ENCODE measurements around the gene HJV. TPM values are rescaled to one million over a fixed set of nuclear protein-coding genes. Genes with fewer than 3 reads are reported as not detected.

HJV gene
- total RNA-seq, 4 donors from 2014 or later: not detected

DNA sequence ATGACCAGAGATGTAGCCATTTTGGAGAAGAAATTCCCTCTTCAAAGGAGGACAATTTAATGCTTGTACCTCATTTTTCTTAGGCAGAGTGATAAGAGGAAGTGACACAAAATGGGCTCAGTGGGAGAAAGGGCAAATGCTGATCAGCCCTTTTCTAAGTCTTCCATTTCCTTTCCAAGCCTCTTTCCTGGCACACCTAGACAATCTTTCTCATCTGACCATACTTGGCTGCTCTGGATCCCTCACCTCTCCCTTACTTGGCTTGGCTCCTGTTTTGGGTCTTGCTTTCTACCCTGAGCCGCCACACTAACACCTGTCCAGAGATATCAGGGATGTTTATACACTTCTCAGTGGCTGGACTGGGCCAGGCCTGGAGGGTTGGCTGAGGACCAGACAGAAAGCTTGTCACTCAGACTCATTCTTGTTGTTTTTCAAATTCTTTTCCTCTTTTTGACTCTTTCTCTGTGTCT is 38.3 kb downstream of the HJV start:
- no peak for DNase-seq (ENCODE audit: extremely low spot score)
- intact Hi-C loops (cut with DNase I): loop anchor here (2.0 kb wide), 1 partner anchor 16 kb away; no protein-coding TSS in a partner anchor
- TF ChIP-seq POLR2A (IDR thresholded peaks at IDR 0.05; ENCODE audit: low read depth) (no peak), EP300 (IDR thresholded peaks at IDR 0.05) (no peak), POLR2AphosphoS5 (IDR thresholded peaks at IDR 0.05) (peak in 1 of 2 donors; percentile 82), CTCF (IDR thresholded peaks at IDR 0.05) (no peak)

DNA sequence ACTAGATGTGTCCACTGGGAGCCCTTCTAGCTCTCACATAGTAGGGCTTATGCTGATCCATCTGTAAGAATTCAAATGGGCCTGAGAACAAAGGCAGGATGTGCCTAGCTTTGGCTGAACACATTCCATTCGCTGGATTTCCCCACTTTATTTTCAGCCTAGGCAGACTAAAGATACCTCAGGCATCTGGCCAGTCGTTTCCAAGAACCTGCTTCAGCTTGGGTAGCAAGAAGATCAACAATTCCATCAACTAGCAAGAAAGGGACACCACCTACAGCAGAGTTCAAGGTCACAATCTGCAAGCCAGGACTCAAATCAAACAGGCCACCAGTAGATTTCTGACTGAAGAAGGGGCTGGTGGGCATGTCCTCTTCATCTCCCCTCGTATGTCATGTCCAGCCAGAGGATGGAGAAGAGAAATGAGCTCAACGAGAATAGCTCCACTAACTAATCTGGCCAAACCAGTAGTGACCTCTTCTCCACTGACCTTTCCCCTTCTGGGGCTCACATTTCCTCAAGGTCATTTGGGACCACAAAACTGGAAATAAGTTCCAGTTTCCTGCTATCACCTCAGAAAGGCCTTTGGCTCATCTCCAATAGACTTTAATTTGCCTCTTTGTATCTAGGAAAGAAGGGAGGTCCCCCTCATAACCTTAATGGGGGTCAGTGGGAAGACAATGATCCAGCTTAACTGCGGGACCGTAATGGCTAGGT is 39.4 kb downstream of the HJV start:
- DNase-seq (ENCODE audit: extremely low spot score): no peak
- no peak for TF ChIP-seq EP300 (IDR thresholded peaks at IDR 0.05)
- peak in 1 of 2 donors; percentile 87 for TF ChIP-seq POLR2AphosphoS5 (IDR thresholded peaks at IDR 0.05)
- intact Hi-C loops (cut with DNase I): loop anchor here (2.0 kb wide), 1 partner anchor 17 kb away; no protein-coding TSS in a partner anchor
- Histone ChIP-seq H3K4me1 (peaks cover 87 to 100% (median 97%) of the 10 kb centered on the region in 4 donors), H3K27me3 (no peaks in the 10 kb centered on the region), H3K4me3 (peak overlapping the region in 1 of 4 donors; percentile 6), H3K36me3 (no peaks in the 10 kb centered on the region), H3K27ac (replicated peaks in 1 of 4) (peak overlapping the region; percentile 89 to 96 (median 93)), H3K9me3 (no peaks in the 10 kb centered on the region)
- WGBS: 53% methylated on average over 6 of the region's 6 CpGs

More for the DNA sequence above, 38.3 kb downstream of the HJV start:
- no peaks in the 10 kb centered on the region for H3K9me3 ChIP-seq
- peak overlapping the region; percentile 89 to 96 (median 93) for H3K27ac ChIP-seq (replicated peaks in 1 of 4)
- H3K27me3 ChIP-seq: no peaks in the 10 kb centered on the region
- H3K36me3 ChIP-seq: no peaks in the 10 kb centered on the region
- H3K4me1 ChIP-seq: peaks cover 80 to 99% (median 94%) of the 10 kb centered on the region in 4 donors
- WGBS: 55% methylated on average over 1 of the region's 1 CpG
- H3K4me3 ChIP-seq: no peak overlapping the region

DNA sequence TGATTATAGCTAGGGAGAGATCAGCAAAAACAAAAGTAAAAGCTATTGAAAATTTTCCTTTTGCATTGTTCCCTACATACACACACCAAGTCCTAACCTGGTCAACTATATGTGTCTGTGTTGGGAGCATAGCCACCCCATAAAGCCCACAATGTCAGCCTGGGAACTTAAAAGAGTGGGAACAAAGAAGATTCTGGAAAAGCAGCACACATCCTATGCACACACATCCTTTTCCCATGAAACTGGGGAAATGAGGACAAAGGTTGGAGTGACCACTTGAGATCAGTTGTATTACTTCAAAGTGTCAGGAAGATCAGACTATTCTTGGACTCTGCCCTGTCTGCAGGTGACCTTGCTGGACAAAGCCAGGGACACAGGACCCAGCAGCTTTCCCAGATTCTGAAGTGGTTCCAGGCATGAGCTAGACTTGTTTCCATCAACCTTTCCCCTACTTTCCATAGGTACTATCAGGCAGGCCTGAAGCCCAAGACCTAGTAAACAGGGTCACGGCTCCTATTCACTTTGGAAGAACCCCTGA is 41.0 kb downstream of the HJV start:
- WGBS: 91% methylated on average over 1 of the region's 1 CpG
- peaks cover 77 to 87% (median 85%) of the 10 kb centered on the region in 4 donors for H3K4me1 ChIP-seq
- H3K27ac ChIP-seq (replicated peaks in 1 of 4): peak overlapping the region; percentile 89 to 96 (median 93)
- peaks cover 0 to 3% (median 0%) of the 10 kb centered on the region in 4 donors for H3K36me3 ChIP-seq
- no peak for TF ChIP-seq CTCF (IDR thresholded peaks at IDR 0.05)
- TF ChIP-seq POLR2AphosphoS5 (IDR thresholded peaks at IDR 0.05): peak in 1 of 2 donors; percentile 4
- peak overlapping the region in 2 of 4 donors; percentile 40 to 44 for H3K4me3 ChIP-seq
- no peaks in the 10 kb centered on the region for H3K27me3 ChIP-seq
- intact Hi-C loops (cut with DNase I): no loop called here
- DNase-seq (ENCODE audit: extremely low spot score): no peak
- H3K9me3 ChIP-seq: no peaks in the 10 kb centered on the region

GRCh38 chr1:145979746-145980456 is 41.6 kb downstream of the HJV start:
- no peaks in the 10 kb centered on the region for H3K27me3 ChIP-seq
- H3K9me3 ChIP-seq: no peaks in the 10 kb centered on the region
- WGBS: 38% methylated on average over 7 of the region's 7 CpGs
- H3K36me3 ChIP-seq: peaks cover 0 to 10% (median 3%) of the 10 kb centered on the region in 4 donors
- intact Hi-C loops (cut with DNase I): no loop called here
- H3K27ac ChIP-seq (replicated peaks in 1 of 4): peak overlapping the region; percentile 89 to 96 (median 93)
- peaks cover 71 to 80% (median 78%) of the 10 kb centered on the region in 4 donors for H3K4me1 ChIP-seq
- no peak for TF ChIP-seq POLR2A (IDR thresholded peaks at IDR 0.05; ENCODE audit: low read depth)
- no peak for TF ChIP-seq EP300 (IDR thresholded peaks at IDR 0.05)
- TF ChIP-seq CTCF (IDR thresholded peaks at IDR 0.05): no peak
- no peak for TF ChIP-seq POLR2AphosphoS5 (IDR thresholded peaks at IDR 0.05)
- peak overlapping the region; percentile 1 to 44 (median 24) for H3K4me3 ChIP-seq
- DNase-seq (ENCODE audit: extremely low spot score): no peak
